ENCODE measurements around the gene APP.

DNA sequence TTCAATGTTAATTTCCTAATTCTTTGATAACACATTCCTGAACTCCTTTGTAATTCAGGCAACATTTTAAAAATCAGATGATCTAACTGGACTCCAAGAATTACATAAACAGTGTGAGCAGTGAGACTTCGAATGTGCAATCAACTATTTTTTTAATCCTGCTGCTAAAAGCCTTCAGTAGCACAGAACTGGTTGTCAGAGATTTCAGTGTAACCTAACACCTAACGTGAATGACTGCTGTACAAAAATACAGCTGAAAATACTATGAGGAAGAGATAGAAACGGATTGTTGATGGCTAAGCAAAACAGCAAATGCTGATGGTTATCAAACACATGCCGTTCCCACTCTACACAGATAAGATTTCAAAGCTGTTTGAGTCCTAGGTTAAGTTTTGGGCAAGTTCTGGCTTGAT is 46.1 kb downstream of the APP start:
- TF ChIP-seq, protein P1, sequence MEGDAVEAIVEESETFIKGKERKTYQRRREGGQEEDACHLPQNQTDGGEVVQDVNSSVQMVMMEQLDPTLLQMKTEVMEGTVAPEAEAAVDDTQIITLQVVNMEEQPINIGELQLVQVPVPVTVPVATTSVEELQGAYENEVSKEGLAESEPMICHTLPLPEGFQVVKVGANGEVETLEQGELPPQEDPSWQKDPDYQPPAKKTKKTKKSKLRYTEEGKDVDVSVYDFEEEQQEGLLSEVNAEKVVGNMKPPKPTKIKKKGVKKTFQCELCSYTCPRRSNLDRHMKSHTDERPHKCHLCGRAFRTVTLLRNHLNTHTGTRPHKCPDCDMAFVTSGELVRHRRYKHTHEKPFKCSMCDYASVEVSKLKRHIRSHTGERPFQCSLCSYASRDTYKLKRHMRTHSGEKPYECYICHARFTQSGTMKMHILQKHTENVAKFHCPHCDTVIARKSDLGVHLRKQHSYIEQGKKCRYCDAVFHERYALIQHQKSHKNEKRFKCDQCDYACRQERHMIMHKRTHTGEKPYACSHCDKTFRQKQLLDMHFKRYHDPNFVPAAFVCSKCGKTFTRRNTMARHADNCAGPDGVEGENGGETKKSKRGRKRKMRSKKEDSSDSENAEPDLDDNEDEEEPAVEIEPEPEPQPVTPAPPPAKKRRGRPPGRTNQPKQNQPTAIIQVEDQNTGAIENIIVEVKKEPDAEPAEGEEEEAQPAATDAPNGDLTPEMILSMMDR (IDR thresholded peaks at IDR 0.05; ENCODE audit: insufficient read depth, low read length) = no peak
- TF ChIP-seq GABPA (IDR thresholded peaks at IDR 0.05; ENCODE audit: low read depth) (no peak), POLR2AphosphoS5 (IDR thresholded peaks at IDR 0.05; ENCODE audit: low read depth) (no peak)
- TF ChIP-seq, protein P2, sequence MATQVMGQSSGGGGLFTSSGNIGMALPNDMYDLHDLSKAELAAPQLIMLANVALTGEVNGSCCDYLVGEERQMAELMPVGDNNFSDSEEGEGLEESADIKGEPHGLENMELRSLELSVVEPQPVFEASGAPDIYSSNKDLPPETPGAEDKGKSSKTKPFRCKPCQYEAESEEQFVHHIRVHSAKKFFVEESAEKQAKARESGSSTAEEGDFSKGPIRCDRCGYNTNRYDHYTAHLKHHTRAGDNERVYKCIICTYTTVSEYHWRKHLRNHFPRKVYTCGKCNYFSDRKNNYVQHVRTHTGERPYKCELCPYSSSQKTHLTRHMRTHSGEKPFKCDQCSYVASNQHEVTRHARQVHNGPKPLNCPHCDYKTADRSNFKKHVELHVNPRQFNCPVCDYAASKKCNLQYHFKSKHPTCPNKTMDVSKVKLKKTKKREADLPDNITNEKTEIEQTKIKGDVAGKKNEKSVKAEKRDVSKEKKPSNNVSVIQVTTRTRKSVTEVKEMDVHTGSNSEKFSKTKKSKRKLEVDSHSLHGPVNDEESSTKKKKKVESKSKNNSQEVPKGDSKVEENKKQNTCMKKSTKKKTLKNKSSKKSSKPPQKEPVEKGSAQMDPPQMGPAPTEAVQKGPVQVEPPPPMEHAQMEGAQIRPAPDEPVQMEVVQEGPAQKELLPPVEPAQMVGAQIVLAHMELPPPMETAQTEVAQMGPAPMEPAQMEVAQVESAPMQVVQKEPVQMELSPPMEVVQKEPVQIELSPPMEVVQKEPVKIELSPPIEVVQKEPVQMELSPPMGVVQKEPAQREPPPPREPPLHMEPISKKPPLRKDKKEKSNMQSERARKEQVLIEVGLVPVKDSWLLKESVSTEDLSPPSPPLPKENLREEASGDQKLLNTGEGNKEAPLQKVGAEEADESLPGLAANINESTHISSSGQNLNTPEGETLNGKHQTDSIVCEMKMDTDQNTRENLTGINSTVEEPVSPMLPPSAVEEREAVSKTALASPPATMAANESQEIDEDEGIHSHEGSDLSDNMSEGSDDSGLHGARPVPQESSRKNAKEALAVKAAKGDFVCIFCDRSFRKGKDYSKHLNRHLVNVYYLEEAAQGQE (IDR thresholded peaks at IDR 0.05; ENCODE audit: insufficient replicate concordance, low read depth) = no peak
